Vagina (tissue), 2 donors: ENCODE results near the gene PTPN5.

Source experiments
- POLR2A ChIP-seq, 2 donors: fragments of 450-650 bp; IDR thresholded peaks; one replicate each; pipeline ENCODE4 v1.6.1; 2017; ENCODE audit warnings: antibody characterized with exemption in 2 of 2, mild to moderate bottlenecking in 2 of 2, moderate library complexity in 2 of 2
- TF ChIP-seq, protein P1 (sequence below), 3 experiments: fragments of 450-650 bp in 2 of 3; fragments of 200-600 bp in 1 of 3; sonication (generic) in 1 of 3; IDR thresholded peaks; one replicate each; pipeline ENCODE4 v1.5.1; 2017 to 2019; ENCODE audit warnings: antibody characterized with exemption in 3 of 3, mild to moderate bottlenecking in 2 of 3, moderate library complexity in 2 of 3

DNA sequence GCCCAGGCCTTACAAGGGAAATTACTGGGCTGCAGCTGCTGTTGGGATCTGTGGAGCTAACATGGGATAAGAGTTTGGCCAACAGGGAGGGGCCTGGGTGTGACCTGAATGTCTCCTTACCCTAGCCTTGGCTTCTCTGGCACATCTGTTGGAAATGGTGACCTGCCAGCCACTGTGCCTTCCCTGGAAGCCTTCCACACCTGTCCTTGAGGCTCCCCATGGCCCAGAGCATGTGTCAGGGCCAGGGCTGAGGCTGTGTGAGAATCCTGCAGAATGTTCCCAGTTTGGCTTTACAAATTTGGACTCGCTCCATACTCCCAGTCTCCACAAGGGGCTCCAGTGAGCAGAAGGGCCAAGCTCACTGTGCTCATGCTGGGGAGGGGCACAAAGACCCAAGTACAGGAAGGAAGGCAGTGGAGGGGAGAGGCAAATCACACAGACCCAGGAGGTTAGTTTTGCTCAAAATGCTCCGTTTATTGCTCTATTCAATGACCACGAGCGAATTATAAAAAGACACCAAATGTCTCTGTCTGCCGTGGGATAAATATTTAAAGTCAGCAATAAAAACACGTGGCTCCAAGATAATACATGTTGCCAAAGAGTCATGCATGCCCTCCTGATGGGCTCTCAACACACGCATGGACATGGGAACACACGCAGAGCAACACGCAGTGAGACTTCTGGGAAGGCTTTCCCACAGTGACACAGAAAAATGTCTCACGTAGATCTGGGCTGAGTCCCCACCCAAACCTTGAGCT, 63.9 kb downstream of the PTPN5 start:
- TF ChIP-seq, protein P1, sequence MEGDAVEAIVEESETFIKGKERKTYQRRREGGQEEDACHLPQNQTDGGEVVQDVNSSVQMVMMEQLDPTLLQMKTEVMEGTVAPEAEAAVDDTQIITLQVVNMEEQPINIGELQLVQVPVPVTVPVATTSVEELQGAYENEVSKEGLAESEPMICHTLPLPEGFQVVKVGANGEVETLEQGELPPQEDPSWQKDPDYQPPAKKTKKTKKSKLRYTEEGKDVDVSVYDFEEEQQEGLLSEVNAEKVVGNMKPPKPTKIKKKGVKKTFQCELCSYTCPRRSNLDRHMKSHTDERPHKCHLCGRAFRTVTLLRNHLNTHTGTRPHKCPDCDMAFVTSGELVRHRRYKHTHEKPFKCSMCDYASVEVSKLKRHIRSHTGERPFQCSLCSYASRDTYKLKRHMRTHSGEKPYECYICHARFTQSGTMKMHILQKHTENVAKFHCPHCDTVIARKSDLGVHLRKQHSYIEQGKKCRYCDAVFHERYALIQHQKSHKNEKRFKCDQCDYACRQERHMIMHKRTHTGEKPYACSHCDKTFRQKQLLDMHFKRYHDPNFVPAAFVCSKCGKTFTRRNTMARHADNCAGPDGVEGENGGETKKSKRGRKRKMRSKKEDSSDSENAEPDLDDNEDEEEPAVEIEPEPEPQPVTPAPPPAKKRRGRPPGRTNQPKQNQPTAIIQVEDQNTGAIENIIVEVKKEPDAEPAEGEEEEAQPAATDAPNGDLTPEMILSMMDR (IDR thresholded peaks at IDR 0.05) = peak in 1 of 3 experiments; percentile 37
- no peak for TF ChIP-seq POLR2A (IDR thresholded peaks at IDR 0.05)
